Panc1 (cell line): ENCODE measurements around the gene UROC1. TPM values are rescaled to one million over a fixed set of nuclear protein-coding genes. Genes with fewer than 3 reads are reported as not detected.

Experiments used
- ATAC-seq: fragments of 200-7000 bp; cut with Tn5 transposase; 2 replicates; pipeline ENCODE4 v1.9.1; 2020; ENCODE audit warnings: mild to moderate bottlenecking, moderate library complexity
- BruUV-seq: library from RNA; stranded (reverse); fragments of 400-500 nt; replicated peaks from 2 replicates; lab custom pipeline; 2021; lab: Mats Ljungman, UMichigan
- CTCF ChIA-PET: fragments of 300-600 bp; sonication (Branson Sonifier 250); formaldehyde crosslinking; loops from one replicate; lab custom pipeline; 2022; ENCODE audit warnings: antibody characterized with exemption; lab: Charles Lee
- POLR2A ChIA-PET: fragments of 300-600 bp; sonication (Branson Sonifier 250); formaldehyde crosslinking; loops from one replicate; lab custom pipeline; 2022; ENCODE audit warnings: antibody characterized with exemption; lab: Charles Lee
- DNase-seq: peaks from one replicate; pipeline ENCODE4 v3.0.0-alpha.2; 2010; ENCODE audit warnings: low read depth, low spot score
- H3K27ac ChIP-seq: 2 replicates; pipeline ENCODE4 v1.5.1; 2011; ENCODE audit warnings: mild to moderate bottlenecking, low read length, inconsistent platforms
- H3K27me3 ChIP-seq: fragments of 200-500 bp; sonication (Bioruptor generic); 2 replicates; pipeline ENCODE4 v1.6.0; 2014; ENCODE audit warnings: low read length, inconsistent platforms; ENCODE audit not compliant: control insufficient read depth, insufficient read depth
- H3K36me3 ChIP-seq: fragments of 200-500 bp; sonication (Bioruptor generic); 2 replicates; pipeline ENCODE4 v1.5.1; 2014; ENCODE audit warnings: inconsistent platforms, mild to moderate bottlenecking, low read length, moderate library complexity; ENCODE audit not compliant: control insufficient read depth, insufficient read depth
- H3K4me1 ChIP-seq: 2 replicates; pipeline ENCODE4 v1.5.1; 2011; ENCODE audit warnings: inconsistent platforms, mild to moderate bottlenecking, low read length, moderate library complexity; ENCODE audit not compliant: control insufficient read depth, insufficient read depth
- H3K4me3 ChIP-seq, 2 experiments: 2 replicates each; pipeline ENCODE4 v1.5.1; 2011 to 2012; ENCODE audit warnings: low read depth in 2 of 2, low read length in 2 of 2, mild to moderate bottlenecking in 2 of 2, inconsistent platforms in 1 of 2, moderate library complexity in 1 of 2
- H3K9me3 ChIP-seq: fragments of 200-500 bp; sonication (Bioruptor generic); 2 replicates; pipeline ENCODE4 v1.5.1; 2014; ENCODE audit warnings: low read depth, mild to moderate bottlenecking, inconsistent platforms, low read length, moderate library complexity; ENCODE audit not compliant: control insufficient read depth, insufficient read depth
- CTCF ChIP-seq: fragments of 450-650 bp; IDR thresholded peaks from 2 replicates; pipeline ENCODE4 v1.5.1; 2017; ENCODE audit warnings: mild to moderate bottlenecking
- POLR2AphosphoS5 ChIP-seq: IDR thresholded peaks from 2 replicates; pipeline ENCODE4 v1.6.1; 2012; ENCODE audit warnings: mild to moderate bottlenecking, low read depth, low read length, moderate library complexity
- REST ChIP-seq, 2 experiments: IDR thresholded peaks; 2 replicates each; pipeline ENCODE4 v1.6.1; 2011 to 2012; ENCODE audit warnings: low read depth in 2 of 2, control low read depth in 1 of 2, low read length in 1 of 2, mild to moderate bottlenecking in 1 of 2, moderate library complexity in 1 of 2; ENCODE audit not compliant: insufficient read depth in 1 of 2
- SIN3A ChIP-seq: IDR thresholded peaks from 2 replicates; pipeline ENCODE4 v1.6.1; 2012; ENCODE audit warnings: low read depth, mild to moderate bottlenecking, low read length, moderate library complexity, borderline replicate concordance; ENCODE audit not compliant: insufficient read depth
- TCF7L2 ChIP-seq: IDR thresholded peaks from 2 replicates; pipeline ENCODE4 v1.6.1; 2011; ENCODE audit warnings: mild to moderate bottlenecking, low read depth, low read length, inconsistent platforms
- in situ Hi-C: cut with HindIII; loops from 2 replicates; pipeline ENCODE4 v1.10.0; 2016; ENCODE audit warnings: low sequenced_read_pairs, low pct_unique_long_range_greater_than_20kb
- intact Hi-C: fragments of 100-400 bp; cut with micrococcal nuclease; formaldehyde crosslinking; loops from one replicate; pipeline ENCODE4 v1.10.0; 2022; ENCODE audit not compliant: unreplicated experiment
- total RNA-seq: library from RNA; stranded (reverse); gene quantifications from one replicate; pipeline ENCODE4 v1.2.1, GENCODE V29; 2021; ENCODE audit not compliant: unreplicated experiment

The UROC1 gene
- total RNA-seq, 1 experiment from 2014 or later: not detected

GRCh38 chr3:126433496-126434263 lies 83.9 kb downstream of the UROC1 start:
- no peak for DNase-seq
- Histone ChIP-seq H3K36me3 (no peaks in the 10 kb centered on the region), H3K4me3 (no peak overlapping the region), H3K4me1 (no peaks in the 10 kb centered on the region), H3K27ac (no peak overlapping the region), H3K9me3 (no peaks in the 10 kb centered on the region), H3K27me3 (no peaks in the 10 kb centered on the region)
- intact Hi-C loops (no loop called here), in situ Hi-C loops (no loop called here)
- BruUV-seq: no TSS peak
- ATAC-seq: 0 out of 2 replicates have a peak, but pooled peaks have one; percentile 13
- ChIA-PET CTCF (interaction anchor here (0.6 kb wide), 1 partner anchor 1142 kb away, joined by 3 read pairs; no protein-coding TSS in a partner anchor), POLR2A (interaction anchor here (0.5 kb wide), 1 partner anchor 48 kb away, joined by 4 read pairs; no protein-coding TSS in a partner anchor)
- no peak for TF ChIP-seq REST (IDR thresholded peaks at IDR 0.05; ENCODE audit: insufficient read depth in 1 of 2, low read depth in 2 of 2, low read length in 1 of 2)
- no peak for TF ChIP-seq TCF7L2

DNA sequence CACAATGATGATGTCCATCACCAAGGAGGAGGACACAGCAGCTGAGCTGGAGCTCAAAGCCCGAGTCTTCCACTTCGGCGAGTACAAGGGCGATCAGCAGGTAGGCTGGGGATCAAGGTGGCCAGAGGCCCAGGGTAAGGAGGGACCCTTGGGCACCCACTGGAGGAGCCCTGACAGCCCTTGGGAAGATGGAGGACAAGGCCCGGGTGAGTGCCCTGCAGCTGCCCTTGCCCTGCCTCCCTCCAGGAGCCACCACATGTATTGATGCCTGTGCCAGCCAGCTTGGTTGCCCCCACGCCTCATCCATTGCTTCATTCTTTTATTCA lies 84.5 kb downstream of the UROC1 start:
- BruUV-seq: no TSS peak
- ChIA-PET CTCF (no interaction called here), POLR2A (interaction anchor here (0.6 kb wide), 1 partner anchor 596 kb away, joined by 3 read pairs; no protein-coding TSS in a partner anchor)

More for the DNA sequence above, 84.5 kb downstream of the UROC1 start:
- intact Hi-C loops (no loop called here), in situ Hi-C loops (no loop called here)
- no peak for DNase-seq
- Histone ChIP-seq H3K36me3 (no peaks in the 10 kb centered on the region), H3K4me1 (no peaks in the 10 kb centered on the region), H3K27me3 (no peaks in the 10 kb centered on the region), H3K27ac (no peak overlapping the region), H3K9me3 (no peaks in the 10 kb centered on the region), H3K4me3 (no peak overlapping the region)
- TF ChIP-seq TCF7L2 (no peak), CTCF (no peak), POLR2AphosphoS5 (no peak), SIN3A (no peak), REST (IDR thresholded peaks at IDR 0.05; ENCODE audit: insufficient read depth in 1 of 2, low read depth in 2 of 2, low read length in 1 of 2) (no peak)
- no peak for ATAC-seq
